Measurements from ENCODE around the gene C11orf65.

Gene C11orf65

DNA sequence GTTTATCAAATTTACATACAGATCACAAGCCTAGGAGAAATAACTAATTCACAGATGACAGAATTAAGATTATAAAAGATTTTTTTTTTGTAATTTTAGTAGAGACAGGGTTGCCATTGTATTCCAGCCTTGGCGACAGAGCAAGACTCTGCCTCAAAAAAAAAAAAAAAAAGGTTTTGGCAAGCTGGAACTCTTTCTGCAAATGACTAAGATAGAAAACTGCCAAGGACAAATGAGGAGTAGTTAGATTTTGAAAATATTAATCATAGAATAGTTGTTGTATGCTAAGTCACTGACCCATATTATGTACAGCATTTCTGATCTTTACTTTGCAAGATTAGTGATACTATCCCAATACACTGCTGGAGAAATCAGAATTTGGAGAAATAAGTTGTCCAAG, 99.2 kb downstream of the C11orf65 start:
- DNase-seq = peak; percentile 28

DNA sequence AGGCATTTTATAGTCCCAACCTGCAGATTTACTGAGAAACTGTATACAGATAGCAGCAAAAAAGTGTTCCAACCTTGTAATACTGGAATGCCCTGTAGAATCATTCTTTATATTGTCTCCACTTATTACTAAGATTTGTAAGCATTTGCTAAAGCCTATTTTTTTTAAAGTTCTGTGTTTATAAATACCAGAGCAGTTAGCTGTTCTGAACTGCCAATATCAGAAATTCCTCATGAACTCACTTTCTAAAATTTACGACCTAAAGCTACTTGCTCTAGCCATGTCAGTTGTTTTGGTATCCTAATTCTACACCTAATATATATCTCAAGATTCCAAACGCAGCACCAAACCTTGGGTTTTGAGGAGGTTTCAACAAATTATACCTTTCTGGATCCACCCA, 103.2 kb downstream of the C11orf65 start:
- DNase-seq = peak; percentile 57

DNA sequence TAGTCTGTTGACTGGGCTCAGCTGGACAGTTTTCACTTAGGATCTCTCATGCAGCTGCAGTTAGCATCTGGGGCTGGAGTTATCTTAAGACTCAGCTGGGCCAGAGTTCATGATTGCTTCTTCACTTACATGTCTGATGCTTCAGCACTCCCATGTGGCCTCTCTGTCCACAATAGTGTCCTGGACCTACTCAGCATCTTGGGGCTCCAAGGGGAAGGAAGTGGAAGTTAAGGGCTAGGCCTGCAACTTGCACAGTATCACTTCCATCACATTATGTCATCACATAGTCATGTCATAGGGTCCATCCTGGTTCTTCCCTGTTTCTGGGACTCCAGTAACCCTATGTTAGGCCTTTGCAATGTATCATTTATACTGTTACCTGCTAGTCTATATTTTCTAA, 115.9 kb downstream of the C11orf65 start:
- no peak for DNase-seq

DNA sequence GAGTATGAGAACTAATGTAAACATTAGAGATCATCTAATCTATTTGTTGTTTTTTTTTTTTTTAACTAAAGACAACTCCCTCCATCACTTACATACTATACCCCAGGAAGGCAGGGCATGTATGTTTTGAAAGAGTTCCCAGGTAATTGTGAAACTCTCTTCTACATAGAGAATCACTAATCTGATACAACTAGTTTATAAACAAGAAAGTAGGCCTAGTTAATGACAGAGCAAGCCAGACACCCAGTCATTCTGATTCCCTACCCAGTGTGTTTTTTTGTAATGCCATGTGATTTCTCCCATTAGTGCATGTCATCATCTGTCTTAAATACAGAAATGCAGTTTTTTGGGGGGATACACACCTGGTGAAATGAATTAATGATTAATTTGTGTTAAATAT, 120.9 kb downstream of the C11orf65 start:
- DNase-seq = no peak

DNA sequence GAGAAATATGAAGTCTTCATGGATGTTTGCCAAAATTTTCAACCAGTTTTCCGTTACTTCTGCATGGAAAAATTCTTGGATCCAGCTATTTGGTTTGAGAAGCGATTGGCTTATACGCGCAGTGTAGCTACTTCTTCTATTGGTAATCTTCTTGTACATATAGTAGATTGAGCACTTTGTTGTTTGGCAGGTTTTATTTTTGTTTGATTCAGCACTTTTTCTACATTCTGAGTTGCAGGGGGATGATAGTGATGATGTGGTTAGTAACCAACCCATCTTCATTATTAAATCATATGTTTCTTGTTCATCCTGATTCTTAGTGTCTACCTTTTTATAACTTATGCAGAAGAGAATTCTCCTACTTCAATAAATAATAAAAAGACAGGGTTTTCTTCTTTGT, 121.6 kb downstream of the C11orf65 start:
- DNase-seq = no peak

DNA sequence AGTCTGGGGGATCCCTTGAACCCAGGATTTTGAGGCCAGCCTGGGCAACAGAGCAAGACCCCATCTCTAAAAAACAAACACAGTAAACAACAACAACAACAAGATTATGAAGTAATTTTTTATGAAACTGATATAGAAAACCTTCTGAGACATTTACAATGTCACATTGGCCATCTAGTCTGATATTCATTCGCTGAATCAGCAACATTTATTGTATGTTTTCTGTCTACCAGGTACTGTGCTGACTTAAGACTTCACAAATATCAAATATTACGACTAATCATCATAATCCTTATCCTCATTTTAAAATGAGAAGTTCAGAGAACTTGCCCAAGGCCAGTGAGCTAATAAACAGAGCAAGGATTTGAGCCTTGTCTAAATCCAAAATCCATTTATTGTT, 123.6 kb downstream of the C11orf65 start:
- DNase-seq = no peak

DNA sequence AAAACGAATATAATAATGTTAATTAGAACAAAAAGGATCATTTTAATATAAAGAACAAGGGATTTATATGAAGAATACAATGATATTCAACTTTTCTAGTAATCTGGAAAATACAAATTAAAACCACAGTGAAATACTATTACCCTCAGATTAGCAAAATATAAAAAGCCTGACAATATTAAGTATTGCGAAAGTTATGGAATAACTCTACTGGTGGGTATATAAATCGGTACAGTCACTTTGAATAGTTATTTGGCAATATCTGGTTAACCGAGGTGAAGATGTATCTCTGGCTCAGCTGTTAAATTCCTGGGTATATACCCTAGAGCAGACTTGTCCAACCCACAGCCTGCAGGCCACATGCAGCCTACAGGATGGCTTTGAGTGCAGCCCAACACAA, 125.7 kb downstream of the C11orf65 start:
- DNase-seq = no peak

DNA sequence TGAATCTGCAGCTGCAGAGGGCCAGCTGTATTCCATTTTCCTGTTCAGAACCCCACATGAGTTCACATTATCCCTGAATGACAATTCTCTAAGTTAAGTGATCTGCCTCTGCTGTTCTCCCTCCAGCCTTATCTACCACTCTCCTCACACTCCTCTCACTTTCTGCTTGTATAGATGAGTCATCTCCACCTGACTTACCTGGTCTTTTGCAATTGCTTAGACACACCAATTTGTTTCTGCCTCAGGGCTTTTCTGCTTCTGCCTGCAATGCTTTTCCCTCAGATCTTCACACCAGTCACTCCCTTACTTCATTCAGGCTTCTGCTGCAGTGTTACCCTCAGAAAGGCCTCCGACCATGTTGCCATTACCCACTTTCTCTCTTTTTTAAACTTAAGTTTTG, 126.4 kb downstream of the C11orf65 start:
- no peak for DNase-seq

DNA sequence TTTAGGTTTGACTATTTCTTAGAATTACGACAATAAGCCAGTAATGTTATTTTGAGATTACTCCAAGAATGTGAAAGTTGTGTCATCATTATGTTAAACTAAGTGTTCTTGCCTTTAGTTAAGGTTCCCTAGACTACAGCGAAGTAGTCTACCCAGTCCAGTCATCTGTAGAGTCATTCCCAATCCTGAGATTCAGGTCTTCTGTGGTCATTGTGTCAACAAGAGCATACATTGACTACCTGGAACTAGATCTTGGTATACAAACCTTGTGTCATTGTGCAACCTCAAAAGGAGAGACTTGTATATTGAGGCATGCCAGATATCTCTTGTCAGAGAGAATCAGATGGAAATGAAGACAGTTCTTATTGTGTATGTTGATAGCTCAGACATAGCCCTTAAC, 128.6 kb downstream of the C11orf65 start:
- no peak for DNase-seq

DNA sequence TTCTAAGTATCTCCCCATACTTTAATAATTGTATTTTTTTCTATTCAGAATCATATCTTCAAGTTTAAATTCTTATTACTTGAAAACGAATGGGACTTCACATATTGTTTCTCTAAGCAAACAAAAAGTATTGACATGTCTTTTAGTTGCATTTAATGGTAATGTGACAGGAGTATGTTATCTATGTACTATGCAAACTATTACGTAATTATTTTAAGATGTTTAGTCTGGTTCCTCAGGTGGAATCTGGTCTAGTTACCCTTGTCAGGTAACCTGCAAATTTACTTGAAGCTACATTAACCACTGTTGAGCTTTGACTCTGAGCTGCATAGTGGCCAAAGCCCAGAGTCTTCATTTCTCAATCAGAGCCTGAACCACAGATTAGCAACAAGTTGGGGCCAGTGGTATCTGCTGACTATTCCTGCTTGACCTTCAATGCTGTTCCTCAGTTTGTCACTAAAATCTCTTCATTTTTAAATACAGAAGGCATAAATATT, 133.9 kb downstream of the C11orf65 start:
- DNase-seq = no peak

Measured in fibroblast of skin of back (primary cell).